GM19239 (cell line): ENCODE measurements around the gene MAGEA2B.
A peak's percentile ranks its signal among the peaks of the same experiment; 100 is the strongest.
"Not testable (repeated sequence)": the region's sequence is repeated elsewhere in the genome, so short reads cannot be mapped to it uniquely, and the experiment has no call there.

Source experiments
- DNase-seq: peaks from one replicate; pipeline ENCODE4 v3.0.0; 2011; ENCODE audit warnings: low spot score; ENCODE audit not compliant: insufficient read length
- FAIRE-seq: peaks from 2 replicates; lab custom pipeline; 2011; peaks lifted over from hg19 to GRCh38; lab: Jason Lieb, UNC

MAGEA2B gene

GRCh38 chrX:152753686-152754650, 39.5 kb downstream of the MAGEA2B start, which contains the start of gene MAGEA2:
TSS of gene MAGEA2 (minus strand) at chrX:152753842. CDS start at chrX:152751363, 2,479 bp downstream.
- DNase-seq, FAIRE-seq: not testable (repeated sequence)

DNA sequence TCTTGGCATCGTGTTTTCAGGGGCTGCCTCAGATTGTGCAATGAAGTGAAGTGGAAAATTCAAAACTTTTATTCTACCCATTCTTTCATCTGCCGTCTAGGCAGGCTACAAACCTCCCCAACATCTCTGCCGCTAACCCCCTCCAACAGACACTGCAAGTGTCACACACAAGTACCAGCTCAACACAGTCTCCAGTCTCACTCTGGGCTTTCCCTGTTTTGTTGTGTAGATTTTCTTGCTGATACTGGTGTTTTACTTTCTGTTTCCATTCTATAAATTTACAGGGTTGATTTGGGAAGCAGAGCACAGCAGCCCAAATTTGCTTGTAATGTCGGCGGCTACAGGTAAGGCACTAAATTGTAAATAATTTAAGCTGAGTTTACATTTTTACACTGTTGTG, 40.4 kb downstream of the MAGEA2B start:
- peak; percentile 63 for FAIRE-seq
- not testable (repeated sequence) for DNase-seq

- not testable (repeated sequence) for DNase-seq, FAIRE-seq
These were observed 44.5 kb downstream of the MAGEA2B start, which contains the start of gene CSAG3 for GRCh38 chrX:152758918-152759317. TSS of gene CSAG3 (plus strand) at chrX:152759218.

- FAIRE-seq, DNase-seq: not testable (repeated sequence)
These were observed 45.1 kb downstream of the MAGEA2B start for GRCh38 chrX:152759544-152759943.

- FAIRE-seq, DNase-seq: not testable (repeated sequence)
These were observed 47.2 kb downstream of the MAGEA2B start for GRCh38 chrX:152761582-152761981.

- not testable (repeated sequence) for FAIRE-seq
These were observed 52.1 kb downstream of the MAGEA2B start for GRCh38 chrX:152766562-152766961.

More at GRCh38 chrX:152766562-152766961, 52.1 kb downstream of the MAGEA2B start:
- DNase-seq = not testable (repeated sequence)
